GM12873 (cell line): Measurements from ENCODE around the gene ZNF746.
A peak's percentile ranks its signal among the peaks of the same experiment; 100 is the strongest.

Experiments
- CTCF ChIP-seq: IDR thresholded peaks from 2 replicates; pipeline ENCODE4 v1.5.1; 2012; ENCODE audit warnings: low read depth, mild to moderate bottlenecking, moderate library complexity, low read length, control low read depth; ENCODE audit not compliant: insufficient read depth; ENCODE audit errors: missing control alignments

Gene ZNF746

DNA sequence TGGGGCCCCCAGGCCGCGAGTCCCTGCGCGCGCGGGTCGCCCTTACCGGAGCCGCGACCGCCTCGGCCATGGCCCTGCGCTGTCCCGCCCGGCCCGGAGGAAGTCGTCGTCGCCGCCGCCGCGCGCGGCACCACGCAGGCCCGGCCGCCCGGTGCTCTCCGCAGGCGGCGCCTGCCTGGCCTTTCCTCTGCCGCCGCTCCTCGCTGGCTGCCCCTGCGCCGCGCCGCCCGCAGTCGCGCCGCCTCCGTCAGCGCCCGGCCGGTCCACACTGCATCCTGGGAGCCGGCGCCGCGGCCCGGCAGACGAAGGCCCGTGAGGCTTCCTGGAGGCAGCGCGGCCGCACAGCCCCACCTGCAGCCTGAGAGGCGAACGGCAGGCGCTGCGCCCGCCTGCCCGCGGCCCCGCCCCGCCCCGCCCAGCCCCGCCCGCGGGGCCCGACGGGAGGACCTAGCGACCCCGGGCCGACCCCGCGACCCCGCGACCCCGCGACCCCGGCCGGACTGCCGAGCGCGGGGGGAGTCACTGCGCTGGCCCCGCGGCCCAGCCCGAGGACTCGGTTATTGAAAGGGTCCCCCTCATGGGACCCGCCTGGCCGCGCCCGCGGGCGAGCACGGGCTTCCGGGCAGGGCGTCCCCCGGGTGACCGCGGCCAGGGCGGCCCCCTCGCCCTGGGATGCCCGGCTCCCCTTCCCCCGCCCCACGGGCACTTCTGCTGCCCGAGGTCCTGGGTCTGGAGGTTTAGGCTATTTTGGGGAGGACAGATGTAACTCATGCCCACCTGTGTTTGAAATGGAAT is at the start of gene ZNF746:
Gene ZNF746, minus strand, starts transcription at position 343 of the 795 bp plus-strand sequence. Its CDS starts 273 bp downstream, at position 70.
- TF ChIP-seq CTCF: peak; percentile 67

DNA sequence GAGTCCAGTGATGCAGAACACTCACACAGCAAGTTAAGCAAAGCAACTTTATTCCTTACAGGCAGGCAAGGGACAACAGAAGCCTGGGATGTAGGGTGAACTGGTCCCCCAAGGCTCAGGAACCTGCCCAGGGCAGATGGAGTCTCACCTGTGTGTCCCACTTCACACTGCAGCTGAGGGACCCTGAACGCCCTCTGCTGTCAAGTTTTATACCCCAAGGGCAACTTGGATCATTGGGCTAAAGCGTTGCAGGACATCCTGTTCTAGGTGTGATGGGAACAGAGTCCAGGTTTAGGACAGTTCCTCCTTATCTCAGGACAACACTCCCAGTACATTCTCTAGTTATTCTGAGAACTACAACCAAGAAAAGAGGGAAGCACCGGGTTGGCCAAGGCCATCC is 49.5 kb upstream of the ZNF746 start:
- no peak for TF ChIP-seq CTCF

DNA sequence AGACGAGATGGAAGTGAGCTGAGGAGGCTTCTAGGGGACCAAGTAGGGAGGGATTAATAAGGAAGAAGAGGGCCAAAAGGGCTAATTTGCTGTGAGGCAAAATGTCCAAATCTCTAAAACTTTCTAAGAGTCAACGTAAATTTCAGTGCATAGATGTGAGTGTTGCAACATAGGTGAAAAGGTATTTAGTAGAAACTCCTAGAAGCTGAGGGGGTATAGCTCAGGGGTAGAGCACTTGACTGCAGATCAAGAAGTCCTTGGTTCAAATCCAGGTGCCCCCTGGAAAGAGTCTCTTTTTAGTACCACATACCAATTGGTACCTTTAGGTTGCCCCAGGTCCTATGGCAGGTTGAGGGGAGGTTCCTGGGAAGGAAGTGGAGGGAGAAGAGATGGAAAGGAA is 48.7 kb upstream of the ZNF746 start:
- TF ChIP-seq CTCF: no peak

GRCh38 chr7:149544028-149544427 is 46.4 kb upstream of the ZNF746 start:
- no peak for TF ChIP-seq CTCF

DNA sequence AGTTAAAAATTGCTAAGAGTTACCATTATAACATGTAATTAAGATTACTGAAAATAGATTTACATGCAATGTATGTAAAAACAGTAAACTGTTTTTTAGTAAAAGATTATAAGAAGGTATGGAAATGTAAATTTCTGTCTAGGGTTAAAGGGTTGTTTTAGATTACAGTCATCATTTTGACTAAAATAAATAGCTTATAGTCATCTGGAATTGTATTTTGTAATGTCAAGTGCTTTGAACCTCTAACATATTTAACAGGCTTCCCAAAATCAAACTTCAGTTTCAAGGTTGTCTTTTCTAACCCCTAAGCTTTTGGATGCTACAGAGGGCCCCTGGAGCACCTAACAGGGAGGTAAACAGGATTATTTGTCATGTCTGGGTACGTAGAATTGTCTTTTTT is 35.0 kb upstream of the ZNF746 start:
- no peak for TF ChIP-seq CTCF

- TF ChIP-seq CTCF: no peak
These were observed 31.6 kb upstream of the ZNF746 start for GRCh38 chr7:149529136-149529718.

DNA sequence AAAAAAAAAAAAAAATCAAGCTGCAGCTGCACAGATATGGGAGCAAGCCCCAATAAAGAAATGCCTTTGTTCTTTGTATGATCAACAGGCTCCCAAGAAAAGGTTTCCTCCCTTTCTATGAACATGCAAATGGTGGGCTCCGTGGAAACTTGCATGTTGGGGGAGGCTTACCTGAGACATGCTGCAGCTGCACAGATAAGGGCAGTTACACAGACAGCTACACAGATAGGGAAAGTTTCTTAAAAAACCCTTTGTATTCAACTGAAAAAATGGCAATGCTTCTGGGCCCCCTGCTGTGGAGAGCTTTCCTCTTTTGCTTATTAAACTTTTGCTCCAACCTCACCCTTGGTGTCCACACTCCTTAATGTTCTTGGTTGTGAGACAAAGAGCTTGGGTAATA is 29.8 kb upstream of the ZNF746 start:
- no peak for TF ChIP-seq CTCF
